NOMO-1 treated with DMSO at 0.1 percent for 48 hours (cell line): Measurements from ENCODE around the gene DMRTC1.
"Not testable (repeated sequence)": the region's sequence is repeated elsewhere in the genome, so short reads cannot be mapped to it uniquely, and the experiment has no call there.

ENCODE experiments used
- DNase-seq: peaks from one replicate; lab custom pipeline; 2025; ENCODE audit not compliant: unreplicated experiment; lab: John Stamatoyannopoulos, UW

DMRTC1 gene, protein sequence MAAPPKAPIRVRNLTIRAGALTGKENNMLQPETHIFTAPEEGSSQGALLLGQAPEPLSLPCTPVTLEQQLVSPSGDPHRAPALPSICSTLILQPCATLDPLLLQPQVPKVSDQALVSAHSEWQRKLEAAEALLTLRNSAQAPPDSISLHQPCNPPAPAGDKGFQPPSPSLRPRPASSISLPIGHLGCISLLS

DNA sequence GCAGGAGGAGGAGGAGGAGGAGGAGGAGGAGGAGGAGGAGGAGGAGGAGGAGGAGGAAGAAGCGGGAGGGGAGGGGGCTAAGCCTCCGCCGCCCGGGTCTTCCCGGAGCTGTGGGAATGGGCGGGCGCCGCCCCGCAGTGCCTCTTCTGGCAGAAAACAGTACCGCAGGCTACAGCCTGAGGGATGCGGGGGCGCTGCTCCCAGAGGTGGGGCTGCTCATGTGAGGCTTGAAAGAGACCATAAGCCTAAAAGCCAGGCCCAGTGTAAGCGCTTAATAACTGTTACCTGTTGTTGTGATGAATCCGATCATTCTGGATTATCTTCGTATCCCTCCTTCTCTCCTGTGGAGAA is at the start of gene DMRTC1:
Gene DMRTC1, minus strand, starts transcription at position 19 of the 351 bp plus-strand sequence. CDS start 68,143 bp downstream, outside the sequence.
- DNase-seq = not testable (repeated sequence)

DNA sequence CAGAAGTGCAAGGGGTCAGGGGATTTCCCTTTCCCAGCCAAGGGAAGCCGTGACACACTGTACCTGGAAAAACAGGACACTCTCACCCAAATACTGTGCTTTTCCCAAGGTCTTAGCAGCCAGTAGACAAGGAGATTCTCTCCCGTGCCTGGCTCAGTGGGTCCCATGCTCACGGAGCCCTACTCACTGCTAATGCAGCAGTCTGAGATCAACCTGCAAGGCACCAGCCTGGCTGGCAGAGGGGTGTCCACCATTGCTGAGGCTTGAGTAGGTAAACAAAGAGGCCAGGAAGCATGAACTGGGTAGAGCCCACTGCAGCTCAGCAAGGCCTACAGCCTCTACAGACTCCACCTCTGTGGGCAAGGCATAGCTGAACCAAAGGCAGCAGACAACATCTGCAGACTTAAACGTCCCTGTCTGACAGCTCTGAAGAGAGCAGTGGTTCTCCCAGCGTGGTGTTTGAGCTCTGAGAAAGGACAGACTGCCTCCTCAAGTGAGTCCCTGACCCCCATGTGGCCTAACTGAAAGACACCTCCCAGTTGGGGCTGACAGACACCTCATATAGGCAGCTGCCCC is 37.3 kb upstream of the DMRTC1 start:
- DNase-seq = not testable (repeated sequence)

DNA sequence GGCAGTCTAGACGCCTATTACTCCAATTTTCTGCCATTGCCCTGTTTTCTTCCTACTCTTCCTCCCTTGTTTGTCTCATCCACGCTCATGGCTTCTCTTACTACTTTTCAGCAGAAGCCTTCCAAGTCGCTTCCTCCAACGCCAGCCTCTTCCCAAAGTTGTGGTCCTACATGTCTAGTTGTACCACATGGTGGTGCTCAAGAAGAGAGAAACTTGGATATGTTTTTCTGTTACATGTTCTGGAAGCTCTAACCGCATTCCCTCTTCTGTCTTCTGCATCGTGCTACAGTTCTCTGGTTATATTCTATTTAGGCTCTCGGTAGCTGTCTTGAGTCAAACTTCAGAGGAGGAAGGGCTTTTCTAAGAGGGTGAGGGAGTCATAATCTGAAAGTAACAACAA is 31.2 kb upstream of the DMRTC1 start:
- DNase-seq = not testable (repeated sequence)

DNA sequence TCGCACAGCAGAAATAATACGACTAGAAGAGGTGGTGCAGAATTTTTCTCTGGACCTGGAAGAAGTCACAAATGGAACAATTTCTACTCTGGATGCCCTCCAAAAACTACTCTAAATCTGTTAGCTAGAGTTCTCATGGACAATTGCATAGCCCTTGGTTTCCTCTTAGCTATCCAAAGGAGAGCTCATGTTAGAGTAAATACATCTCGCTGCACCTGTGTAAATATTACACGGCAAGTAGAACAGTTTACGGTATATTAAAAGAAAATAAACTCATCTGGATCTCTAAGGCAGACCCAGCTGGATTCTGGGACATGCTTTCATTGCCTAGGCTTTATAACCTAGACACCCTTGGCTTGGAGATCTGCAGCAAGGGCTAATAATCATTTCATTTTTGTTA is 28.2 kb upstream of the DMRTC1 start:
- DNase-seq = not testable (repeated sequence)

DNA sequence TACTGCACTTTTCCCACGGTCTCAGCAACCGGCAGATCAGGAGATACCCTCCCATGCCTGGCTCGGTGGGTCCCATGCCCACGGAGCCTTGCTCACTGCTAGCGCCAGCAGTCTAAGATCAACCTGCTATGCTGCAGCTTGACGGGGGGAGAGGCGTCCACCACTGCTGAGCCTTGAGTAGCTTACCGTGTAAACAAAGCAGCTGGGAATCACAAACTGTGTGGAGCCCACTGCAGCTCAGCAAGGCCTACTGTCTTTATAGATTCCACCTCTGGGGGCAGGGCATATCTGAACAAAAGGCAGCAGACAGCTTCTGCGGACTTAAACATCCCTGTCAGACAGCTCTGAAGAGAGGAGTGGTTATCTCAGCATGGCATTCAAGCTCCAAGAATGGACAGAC is 16.3 kb upstream of the DMRTC1 start:
- not testable (repeated sequence) for DNase-seq

DNA sequence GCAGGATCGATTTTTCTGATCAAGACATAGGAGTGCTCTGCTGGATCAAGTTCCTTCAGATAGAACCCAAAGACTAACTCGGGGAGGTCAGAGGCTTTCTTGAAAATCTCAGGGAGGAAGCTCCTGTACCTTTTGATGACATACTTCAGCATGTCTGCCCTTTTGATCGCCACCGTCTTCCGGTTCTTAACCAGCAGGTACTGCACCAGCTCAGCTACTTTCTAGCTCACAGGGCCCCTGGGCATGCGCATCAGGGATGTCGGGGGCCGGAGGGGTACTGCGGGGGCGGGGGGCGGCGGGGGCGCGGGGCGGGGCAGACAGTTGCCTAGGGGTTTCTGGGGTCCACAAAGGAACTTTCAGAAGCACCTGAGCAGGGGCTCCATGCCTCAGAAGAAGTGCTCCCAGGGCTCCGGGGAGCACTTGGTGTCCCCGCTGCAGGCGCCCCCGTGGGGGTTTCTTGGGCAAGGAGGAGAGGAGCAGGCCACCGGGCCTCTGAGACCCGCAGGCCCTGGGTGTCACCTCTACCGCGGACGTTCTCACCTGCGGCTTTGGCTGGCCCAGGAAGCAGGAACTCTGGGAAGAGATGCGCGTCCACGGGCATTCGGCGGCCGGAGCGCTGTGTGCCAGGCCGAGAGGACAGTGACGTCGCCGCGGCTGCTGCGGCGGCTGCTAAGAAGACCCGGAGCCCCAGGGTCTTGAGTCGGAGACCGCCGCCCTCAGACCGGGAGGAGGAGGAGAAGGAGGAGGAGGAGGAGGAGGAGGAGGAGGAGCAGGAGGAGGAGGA is 410 bp downstream of the DMRTC1 start:
- not testable (repeated sequence) for DNase-seq

DNA sequence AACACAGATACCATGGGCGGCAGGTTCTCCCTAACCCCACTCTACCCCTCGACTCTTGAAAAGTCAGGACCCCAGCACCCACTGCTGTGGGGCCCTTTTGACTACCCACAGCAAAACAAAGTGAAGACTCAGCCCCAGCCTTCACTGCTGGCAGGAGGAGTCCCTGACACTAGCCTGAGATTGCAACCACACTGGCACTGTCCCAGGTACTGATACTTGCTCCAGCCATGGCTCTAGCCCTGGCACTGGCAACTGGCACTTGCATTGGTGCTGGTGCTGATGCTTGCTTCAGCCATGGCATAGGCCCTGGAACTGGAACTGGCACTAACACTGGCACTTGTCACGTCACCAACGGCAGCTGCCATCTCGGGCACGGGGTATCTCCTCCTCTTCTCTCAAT is 1.4 kb downstream of the DMRTC1 start:
- DNase-seq = not testable (repeated sequence)

DNA sequence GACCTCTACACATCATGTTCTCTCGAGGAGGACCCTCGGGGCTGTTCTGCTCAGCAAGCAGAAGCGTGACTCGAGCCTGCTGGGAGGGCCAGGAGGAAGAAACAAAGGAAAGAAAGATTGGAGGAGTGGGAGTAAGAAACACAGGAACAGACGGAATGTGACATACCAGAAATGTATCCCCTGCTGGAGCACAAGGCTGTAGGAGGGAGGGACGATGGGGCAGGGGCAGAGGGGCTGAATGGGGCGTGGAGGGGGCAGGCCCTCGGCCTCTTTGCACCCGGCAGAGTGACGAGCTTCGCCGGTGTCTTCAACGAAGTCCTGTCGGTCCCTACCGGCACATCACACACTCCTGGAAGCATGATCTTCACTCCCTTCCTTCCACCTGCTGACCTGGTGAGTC is 5.7 kb downstream of the DMRTC1 start, which contains the start of gene FAM236A:
Gene FAM236A, plus strand, starts transcription at position 301 of the 400 bp plus-strand sequence. Its CDS starts 57 bp downstream, at position 358.
- DNase-seq = not testable (repeated sequence)

DNA sequence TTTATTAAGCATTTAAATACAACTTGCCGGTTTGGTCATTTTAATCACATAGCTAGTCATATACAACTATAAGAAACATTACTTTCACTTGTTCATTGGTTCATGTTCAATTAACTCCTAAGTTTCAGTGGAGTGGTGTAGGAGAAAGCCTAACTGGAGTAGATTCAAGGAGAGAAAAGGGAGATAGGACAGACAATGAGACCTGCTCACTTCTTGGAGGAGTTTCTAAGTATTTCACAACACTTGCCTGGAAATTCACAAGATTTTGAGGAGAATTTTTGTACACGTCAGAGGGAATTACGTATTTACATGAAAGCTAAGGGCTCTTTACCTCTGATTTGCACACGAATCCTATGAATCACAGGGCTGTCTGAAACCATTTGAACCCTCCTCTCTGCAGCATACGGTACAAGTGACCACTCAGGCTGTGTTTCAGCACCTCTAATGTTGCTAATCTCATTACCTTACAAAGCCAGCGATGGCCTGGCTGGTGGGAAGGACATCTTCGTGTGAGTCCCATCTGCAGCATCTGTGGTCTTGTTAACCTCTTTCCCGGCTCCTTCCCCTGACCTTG is 6.7 kb downstream of the DMRTC1 start:
- not testable (repeated sequence) for DNase-seq

DNA sequence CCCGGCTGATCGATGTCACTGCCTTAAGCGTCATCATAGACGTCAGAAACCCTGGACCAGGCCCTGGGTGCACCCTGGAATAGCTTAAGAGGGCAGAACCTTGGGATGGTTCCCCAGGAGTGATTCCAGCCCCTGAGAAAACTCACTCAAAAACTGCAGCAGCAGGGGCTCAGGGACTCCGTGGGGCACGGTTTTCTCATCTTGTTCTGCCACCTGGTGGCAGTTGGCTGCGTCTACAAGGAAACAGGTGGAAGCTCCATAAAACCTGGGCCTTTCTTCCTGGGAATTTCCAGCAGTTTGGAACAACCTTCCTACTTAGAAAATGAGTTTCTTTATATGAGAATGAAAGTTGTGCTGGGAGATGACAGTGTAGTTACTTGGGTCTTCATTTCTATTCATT is 7.2 kb downstream of the DMRTC1 start:
- DNase-seq = not testable (repeated sequence)

DNA sequence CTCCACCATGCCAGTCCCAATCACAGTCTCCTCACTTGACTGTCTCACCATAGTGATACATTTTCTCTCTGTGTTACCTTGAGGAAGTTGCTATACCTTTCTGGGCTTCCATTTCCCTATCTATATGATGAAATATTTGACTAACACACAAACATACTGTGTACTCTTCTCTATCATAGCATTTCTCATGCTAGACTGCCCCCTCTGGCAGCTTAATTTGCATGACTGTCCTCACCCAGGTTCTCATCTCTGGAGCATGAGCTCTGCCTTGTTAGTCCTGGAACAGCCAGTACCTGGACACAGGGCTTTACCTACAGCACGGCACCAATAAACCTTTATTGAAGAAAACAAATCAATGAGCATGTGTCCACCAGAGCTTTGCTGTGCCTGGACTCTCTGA is 11.4 kb downstream of the DMRTC1 start:
- not testable (repeated sequence) for DNase-seq

DNA sequence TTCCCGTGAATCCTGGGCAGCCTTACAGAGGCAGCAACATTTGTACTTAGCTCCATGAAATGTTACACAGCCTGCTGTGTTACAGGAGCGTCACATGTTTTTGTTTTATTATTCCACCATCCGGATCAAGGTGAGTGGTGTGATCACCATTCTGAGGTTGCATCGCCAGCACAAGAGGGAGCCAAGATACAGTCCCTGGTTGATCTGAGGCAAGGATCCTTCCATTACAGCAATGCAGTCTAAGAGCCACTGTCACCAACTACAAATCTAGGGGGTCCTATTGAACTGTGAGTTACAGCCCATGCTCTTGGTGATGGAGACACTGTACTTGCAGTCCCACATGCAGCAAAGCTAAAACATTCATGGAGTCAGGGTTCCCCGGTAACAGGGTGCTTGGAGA is 27.5 kb downstream of the DMRTC1 start:
- DNase-seq = not testable (repeated sequence)

DNA sequence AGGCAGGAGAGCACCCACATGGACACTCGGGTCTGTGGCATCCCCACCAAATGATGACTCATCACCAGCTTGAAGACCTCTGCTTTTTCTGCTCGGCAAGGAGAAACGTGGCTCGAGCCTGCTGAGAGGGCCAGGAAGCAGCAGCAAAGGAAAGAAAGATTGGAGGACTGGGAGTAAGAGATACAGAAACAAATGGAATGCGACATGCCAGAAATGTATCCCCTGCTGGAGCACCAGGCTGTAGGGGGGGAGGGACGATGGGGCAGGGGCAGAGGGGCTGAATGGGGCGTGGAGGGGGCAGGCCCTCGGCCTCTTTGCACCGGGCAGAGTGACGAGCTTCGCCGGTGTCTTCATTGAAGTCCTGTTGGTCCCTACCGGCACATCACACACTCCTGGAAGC is 31.3 kb downstream of the DMRTC1 start, which contains the start of gene FAM236C:
Gene FAM236C, plus strand, starts transcription at position 301 of the 400 bp plus-strand sequence. CDS start 100 bp downstream, outside the sequence.
- DNase-seq = not testable (repeated sequence)

DNA sequence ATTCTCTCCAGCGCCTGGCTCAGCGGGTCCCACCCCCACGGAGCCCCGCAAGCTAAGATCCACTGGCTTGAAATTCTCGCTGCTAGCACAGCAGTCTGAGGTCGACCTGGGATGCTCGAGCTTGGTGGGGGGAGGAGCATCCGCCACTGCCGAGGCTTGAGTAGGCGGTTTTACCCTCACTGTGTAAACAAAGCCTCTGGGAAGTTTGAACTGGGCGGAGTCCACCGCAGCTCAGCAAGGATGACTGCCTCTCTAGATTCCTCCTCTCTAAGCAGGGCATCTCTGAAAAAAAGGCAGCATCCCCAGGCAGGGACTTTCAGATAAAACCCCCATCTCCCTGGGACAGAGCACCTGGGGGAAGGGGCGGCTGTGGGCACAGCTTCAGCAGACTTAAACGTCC is 53.9 kb downstream of the DMRTC1 start:
- not testable (repeated sequence) for DNase-seq

DNA sequence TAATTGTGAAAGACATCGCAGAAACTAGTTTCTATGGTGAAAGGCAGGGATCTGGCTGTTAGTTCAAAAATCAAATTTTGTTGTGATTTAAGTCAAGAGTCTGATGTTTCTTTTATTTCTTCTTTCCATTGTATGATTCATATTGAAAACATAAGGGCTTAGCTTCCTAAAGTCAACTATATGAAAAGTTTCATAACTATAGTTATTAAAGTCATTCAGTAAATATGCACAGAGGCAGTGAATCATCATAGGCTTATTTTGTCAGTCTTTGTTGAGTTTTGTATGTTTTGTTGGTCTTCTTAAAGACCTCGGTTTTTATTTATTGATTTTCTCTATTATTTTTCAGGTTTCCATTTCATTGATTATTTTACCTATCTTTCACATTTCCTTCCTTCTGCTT is 60.7 kb downstream of the DMRTC1 start:
- not testable (repeated sequence) for DNase-seq

DNA sequence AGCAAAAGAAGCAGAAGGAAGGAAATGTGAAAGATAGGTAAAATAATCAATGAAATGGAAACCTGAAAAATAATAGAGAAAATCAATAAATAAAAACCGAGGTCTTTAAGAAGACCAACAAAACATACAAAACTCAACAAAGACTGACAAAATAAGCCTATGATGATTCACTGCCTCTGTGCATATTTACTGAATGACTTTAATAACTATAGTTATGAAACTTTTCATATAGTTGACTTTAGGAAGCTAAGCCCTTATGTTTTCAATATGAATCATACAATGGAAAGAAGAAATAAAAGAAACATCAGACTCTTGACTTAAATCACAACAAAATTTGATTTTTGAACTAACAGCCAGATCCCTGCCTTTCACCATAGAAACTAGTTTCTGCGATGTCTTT is 106.1 kb downstream of the DMRTC1 start:
- not testable (repeated sequence) for DNase-seq

DNA sequence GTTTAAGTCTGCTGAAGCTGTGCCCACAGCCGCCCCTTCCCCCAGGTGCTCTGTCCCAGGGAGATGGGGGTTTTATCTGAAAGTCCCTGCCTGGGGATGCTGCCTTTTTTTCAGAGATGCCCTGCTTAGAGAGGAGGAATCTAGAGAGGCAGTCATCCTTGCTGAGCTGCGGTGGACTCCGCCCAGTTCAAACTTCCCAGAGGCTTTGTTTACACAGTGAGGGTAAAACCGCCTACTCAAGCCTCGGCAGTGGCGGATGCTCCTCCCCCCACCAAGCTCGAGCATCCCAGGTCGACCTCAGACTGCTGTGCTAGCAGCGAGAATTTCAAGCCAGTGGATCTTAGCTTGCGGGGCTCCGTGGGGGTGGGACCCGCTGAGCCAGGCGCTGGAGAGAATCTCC is 112.9 kb downstream of the DMRTC1 start:
- not testable (repeated sequence) for DNase-seq
